GM21717 (cell line): ENCODE results near the gene NPTXR.

Source experiments
- ATAC-seq: cut with Tn5 transposase; IDR thresholded peaks from one replicate; pipeline ENCODE4 v1.9.1; 2021; ENCODE audit warnings: mild to moderate bottlenecking, moderate library complexity; ENCODE audit not compliant: unreplicated experiment

NPTXR gene

DNA sequence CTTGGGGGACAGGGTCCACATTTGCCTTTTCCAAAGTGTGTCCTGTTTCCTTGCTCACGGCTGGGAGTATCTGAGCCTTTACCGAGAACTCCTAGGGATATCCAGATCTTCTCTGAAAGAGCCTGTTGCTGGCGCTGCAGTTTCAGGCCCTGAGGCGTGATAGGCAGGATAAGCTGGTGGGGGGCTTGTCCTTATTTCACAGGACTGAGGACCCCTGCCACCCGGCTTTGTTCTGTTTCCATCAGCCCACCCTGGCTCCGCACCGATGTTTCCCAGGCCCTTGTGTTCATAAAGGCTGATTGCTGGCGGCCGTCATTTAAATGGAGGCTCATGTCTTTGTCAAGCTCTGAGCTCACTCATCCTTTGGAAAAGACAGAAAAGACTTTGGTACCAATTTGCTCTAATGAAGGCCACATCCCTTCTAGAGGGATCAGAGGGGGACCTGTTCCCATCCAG lies 9.4 kb upstream of the NPTXR start:
- no peak for ATAC-seq

DNA sequence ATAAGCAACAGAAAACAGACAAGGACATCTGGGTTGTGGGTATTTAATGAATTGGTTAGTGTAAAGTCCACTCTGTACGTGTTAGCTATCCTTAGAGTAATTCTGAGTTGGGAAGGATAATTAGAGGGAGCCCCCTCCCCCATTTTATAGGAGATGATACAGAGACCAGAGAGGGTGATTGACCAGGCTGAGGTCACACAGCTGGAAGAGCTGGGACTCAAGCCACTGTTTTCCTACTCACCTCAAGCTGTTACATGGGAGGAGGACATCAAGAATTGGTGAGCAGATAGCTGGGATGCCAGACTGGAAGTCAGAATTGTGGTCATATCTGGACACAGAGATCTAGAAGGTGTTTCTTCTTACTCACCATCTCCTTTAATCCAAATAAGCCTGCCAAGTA lies 8.7 kb upstream of the NPTXR start:
- no peak for ATAC-seq

DNA sequence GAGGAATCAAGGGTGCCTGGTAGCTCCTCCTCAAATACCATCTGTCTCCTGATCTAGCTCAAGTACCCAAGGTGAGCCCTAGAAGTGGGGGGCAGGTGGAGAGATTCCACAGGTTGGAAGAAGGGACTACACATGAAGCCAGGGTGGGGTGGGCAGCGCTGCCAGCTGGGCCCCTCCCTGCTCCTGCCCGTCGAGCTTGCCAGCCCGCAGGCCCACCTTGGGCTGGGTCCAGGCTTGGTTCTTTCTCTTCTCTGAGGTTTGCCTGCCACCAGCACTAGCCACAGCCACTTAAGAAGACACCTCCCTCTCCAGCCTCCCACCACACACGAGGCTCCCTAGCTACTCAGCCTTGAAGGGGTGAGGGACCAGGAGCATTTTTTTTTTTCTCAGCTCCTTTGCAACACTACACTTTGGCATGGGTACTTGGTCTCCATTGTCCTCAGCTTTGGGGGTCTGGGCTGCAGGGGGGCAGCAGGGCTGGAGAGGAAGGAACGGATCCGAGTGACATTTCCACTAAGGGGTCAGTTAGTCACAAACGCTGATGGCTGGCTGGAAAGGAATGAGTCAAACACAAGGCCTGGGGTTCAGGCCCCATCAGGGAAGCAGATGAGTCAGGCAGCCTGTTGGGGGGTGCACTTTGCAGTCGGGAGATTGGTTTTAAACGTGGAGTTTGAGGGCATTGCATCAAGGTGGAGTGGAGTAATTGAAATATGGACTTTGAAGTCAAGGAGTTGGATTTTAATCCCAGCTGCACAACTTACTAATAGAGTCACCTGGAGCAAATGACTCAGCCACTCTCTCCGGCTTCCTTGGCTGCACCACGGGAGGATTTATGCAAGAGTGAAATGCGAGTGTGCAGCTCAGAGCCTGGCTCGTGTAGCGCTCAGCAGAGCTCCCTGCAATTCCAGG lies 7.4 kb upstream of the NPTXR start:
- ATAC-seq, result no peak

DNA sequence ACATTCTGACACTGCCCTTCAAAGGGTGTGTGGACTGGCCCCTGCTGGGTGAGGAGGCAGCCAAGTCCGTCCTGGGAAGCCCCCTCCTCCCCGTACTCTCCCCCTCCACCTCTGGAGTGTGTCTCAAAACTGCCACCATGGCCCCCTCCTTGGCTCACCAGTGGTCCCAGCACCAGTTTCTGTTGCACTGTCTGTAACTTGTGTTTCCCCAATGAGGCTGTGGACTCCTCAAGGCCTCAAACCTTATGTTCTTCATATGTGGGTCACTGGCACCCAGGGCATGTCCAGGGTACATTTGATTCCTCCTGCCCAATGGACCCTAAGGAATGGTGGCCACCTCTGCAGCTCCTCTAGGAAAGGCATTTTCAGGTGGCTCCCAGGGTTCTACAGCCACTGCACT lies 6.6 kb upstream of the NPTXR start:
- ATAC-seq, result no peak

DNA sequence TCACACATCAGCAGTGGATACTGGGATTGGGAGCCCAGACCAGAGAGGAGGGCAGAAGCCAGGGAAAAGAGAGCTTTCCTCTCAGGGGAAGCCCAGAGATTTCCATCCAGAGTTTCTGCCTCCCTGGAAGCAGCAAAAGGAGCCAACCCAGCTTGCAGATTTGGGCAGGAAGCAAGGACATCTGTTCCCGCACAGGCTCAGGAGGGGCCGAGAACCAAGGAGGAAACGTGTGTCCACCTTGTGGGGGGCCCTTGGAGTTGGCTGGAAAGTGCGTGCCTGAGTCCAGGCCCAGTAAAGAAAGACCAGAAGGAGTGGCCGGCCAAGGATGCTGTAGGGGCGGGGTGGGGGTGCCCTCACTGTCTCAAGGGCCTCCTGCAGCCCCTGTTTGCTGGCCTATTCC lies 6.0 kb upstream of the NPTXR start:
- ATAC-seq, result no peak

DNA sequence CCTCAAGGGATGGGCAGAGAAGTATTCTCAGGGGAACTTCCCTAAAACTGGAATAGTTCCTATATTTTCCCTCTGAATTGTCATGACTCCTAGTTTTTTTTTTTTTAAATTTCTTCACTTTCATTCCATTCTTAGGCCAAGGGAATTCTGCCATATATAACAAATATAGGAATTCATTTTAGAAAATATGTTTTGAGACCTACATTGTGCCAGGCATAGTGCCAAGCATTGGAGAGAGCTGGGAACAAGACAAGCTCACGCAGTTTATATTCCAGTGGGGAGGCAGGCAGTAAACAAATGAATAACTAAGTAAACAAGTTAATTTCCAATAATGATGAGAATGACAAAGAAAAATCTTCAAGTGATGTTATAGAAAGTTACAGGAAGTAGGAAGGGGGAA lies 2.6 kb upstream of the NPTXR start:
- no peak for ATAC-seq

DNA sequence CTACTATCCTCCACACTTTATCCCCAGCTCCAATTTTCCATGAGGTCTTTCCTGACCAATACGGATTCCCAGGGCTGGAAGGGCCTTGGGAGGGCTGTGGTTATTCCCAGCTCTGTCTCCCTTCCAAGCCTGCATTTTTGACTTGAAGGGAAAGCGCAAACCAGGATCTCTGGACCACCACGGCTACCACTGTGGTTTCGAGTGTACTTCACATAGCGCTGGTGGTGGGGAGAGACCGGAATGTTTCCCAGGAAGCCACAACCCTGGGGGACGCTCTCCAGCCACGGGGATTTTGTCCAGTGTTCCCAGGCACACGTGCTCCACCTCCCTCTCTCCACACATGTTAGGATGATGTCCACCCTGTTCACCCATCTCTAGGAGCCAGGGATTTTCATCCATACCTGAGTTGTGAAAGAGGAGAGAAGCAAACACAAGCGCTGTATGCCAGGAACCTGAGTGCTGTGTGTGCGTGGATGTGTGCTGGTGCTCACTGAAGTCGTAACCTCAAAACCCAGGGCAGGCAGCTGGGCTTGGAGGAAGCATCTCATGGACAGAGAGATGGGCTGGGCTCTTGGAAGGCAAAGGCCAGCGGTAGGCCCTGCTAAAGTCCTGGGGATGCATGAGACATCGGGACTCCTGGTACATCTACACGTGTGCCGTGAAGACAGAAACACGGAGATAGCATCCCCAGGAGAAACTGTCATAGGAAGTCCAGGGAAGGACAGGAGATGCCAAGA lies 1.3 kb upstream of the NPTXR start:
- no peak for ATAC-seq

DNA sequence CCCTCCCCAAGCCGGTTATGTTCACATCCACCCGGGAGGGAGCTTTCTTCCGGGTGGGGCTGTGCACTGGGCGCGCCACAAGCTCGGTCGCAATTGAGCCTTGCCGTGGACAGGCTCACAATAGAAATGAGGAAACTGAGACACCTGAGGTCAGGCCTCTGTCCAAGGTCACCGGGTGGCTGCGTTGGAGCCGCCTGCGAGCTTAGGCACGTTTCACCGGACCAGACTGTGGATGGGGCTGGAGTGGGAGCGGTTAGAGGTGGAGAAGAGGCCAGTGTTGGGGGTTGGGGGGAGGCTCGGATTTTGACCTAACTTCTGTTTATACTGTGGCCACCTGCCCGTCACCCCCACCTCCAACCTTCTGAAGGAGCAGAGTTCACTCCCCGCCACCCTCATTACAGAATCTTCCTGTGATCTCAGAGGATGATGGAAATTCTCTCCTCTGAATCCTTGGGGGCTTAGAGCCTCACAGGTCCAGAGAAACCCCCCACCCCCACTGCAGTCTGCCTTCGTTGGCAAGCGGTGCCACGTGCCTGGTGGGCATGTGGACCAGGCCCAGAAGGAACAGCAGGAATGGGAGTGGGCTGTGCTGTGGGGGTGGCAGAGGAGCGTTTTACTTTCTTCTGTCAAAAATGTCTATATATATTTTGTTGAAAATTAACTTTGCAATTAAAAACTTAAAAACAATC lies 631 bp upstream of the NPTXR start:
- ATAC-seq, result no peak

DNA sequence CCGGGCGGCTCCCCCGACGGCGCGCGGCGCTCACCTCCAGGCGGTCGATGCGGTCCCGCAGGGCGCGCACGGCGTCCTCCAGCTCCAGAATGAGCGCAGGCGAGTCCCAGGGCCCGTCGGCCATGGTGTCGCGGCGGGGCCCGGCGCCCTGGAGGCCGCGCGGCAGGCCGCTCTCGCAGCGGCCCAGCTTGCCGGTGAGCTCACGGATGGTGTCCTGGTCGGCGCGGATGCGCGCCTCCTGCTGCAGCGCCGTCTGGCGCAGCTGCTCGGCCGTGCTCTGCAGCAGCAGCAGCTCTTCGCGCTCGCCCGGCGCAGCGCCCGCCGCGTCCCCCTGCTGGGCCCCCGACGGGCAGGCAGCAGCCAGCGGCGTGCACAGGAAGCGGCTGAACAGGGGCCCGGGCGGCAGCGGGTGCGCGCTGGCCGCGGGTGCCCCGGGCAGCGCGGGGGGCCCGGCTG lies 599 bp downstream of the NPTXR start:
- ATAC-seq, result no peak

DNA sequence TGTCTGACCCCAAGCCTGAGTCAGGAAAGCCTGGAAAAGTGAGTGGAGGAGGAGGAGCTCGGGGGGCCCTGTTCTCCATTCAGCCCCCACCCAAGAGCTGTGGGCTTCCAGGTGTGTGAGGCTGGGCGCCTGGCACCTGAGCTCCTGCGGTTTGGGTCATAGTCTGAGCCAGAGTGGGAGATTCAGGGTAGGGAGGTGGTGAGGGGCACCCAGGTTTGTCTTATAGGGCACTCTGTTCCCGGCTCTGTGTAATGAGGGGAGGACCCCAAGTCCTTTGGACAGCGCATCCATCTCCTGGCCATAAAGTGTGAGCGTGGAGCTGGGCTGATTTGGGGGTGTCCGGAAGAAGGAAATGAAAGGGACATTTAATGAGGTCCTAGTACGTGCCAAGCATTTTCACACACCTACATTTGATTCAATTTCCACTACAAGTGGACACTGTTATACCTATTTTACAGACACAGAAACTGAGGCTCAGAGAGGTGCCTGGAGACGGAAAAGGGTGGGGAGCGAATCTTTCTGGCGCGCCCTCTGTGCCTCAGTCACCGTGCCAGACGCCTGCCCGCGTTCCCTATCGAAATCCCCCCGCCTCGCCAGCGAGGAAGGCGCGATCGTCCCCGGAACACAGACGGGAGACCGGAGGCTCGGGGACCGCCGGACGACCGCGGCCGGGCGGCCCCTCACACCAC lies 1.2 kb downstream of the NPTXR start:
- no peak for ATAC-seq

DNA sequence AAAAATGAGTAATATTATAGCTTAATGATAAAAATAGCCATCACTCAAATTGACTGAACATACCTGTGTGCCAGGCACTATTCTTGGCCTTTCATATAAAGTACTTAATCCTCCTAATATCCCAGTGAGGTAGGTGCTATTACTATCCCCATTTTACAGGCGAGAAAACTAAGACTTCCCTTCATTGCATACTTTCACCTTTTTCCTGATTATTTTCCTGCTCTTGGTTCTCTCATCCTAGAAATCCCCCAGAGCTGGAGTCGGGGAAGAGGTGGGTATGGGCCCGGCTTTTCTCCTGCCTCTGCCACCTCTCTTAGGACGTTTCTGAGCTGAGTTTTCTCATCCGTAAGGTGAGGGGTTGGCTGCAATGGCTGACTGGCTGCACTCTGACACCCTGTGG lies 2.2 kb downstream of the NPTXR start:
- no peak for ATAC-seq

DNA sequence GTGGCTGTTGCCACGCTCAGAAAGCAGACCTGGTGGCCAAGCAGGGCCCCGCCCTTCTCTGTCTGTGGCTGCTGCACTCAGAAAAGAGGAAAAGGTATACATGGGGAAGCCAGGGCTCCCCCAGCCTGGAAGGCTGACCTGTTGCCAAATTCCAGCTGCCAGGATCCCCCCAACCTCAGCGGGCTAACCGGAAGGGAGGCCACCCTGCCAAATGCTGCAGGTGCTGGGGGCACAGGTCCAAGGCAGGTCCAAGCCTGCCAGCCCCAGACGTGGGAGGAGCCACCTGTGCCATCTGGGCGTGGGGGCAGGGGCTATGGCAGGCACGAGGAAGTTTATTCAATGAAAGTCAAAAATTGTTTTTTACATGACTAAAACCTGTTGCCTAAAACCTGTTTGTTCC lies 2.6 kb downstream of the NPTXR start:
- ATAC-seq, result no peak

DNA sequence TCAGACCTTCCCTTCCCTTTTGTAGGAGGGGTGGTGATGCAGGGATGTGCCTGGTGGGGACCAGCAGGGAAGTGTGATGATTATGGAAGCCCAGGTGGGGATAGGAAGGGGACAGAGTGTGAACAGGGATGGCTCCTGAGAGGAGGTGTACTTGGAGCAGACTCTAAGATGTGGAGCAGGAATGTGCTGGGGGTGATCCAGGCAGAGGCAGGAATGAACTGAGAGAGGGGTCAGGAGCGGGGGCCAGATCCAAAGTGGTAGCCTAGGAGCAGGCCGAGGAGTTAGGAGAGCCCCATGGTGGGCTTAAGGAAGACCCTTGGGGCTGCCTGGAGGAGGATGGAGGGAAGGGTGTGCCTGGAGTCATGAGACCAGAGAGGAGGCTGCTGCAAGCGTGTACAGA lies 3.7 kb downstream of the NPTXR start:
- no peak for ATAC-seq

DNA sequence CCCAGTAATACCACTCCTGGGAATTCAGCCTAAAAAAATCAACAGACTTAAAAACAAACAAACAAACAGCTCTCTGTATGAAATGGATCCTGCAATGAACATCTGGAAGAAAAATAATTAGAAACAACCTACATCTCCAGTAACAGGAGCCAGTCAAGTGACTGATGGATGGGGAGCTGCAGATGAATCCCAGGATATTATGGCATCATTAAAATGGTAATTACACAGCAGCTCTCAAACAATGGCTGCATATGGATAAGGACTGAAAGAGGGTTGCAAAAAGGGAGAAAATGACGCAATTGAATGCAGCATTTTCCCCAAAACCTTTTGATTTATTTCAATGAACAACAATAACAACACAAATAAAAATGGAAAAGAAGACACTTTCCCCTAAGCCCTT lies 4.1 kb downstream of the NPTXR start:
- ATAC-seq, result no peak

DNA sequence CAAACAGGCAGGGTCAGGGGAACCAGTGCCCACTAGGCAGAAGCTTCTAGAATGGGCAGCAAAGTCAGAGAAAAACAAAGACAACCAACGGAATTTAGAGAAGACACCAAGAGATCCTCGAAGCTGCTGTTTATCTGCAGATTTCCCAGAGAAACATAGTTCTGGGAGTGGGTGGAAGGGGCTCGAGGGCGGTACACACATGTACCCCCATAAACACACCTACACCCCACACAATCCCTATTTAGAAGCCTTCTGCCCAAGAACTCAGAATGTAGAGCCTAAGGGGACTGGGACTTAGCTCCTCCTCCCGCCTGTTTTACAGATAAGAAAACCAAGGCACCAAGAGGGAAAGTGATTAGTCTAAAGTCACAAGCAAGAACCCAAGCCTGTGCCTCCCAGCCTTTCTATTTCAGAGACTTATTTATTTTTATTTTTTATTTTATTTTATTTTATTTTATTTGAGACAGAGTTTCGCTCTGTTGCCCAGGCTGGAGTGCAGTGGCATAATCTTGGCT lies 6.4 kb downstream of the NPTXR start:
- no peak for ATAC-seq

DNA sequence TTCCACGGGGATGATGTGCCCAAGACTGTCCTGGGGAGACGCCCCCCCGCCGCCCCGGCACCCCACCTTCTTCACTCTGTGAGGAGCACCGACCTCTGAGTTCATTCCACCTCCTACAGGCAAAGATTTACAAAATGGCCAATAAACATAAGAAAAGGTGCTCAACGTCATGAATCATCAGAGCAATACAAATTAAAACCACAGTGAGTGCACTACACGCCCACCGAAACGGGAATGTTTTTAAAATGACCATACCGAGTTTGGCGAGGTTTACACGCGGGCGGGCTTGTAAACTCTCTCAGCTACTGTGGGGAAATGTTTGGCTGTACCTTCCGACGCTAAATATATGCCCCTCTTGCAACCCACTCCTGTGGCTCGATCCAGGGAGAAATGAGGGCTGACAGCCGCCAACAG lies 7.9 kb downstream of the NPTXR start:
- no peak for ATAC-seq

DNA sequence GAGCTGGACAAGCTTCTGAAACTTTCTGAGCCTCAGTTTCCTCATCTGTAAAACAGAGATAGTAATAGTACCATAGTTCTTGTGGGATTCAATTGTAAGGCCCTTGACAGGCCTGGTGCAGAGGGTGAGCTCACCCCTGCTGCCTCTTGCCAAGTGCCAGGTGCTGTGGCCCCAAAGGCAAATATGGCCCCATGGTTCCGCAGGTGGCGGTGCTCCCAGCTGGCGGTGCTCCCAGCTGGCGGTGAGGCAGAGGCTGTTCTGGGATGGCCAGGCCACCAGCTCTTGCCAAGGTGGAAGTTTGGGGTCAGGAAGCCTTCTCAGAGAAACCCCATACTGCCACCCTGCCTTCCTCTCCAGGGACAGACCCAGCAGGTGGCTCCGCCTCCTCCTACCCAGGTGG lies 8.8 kb downstream of the NPTXR start:
- no peak for ATAC-seq

DNA sequence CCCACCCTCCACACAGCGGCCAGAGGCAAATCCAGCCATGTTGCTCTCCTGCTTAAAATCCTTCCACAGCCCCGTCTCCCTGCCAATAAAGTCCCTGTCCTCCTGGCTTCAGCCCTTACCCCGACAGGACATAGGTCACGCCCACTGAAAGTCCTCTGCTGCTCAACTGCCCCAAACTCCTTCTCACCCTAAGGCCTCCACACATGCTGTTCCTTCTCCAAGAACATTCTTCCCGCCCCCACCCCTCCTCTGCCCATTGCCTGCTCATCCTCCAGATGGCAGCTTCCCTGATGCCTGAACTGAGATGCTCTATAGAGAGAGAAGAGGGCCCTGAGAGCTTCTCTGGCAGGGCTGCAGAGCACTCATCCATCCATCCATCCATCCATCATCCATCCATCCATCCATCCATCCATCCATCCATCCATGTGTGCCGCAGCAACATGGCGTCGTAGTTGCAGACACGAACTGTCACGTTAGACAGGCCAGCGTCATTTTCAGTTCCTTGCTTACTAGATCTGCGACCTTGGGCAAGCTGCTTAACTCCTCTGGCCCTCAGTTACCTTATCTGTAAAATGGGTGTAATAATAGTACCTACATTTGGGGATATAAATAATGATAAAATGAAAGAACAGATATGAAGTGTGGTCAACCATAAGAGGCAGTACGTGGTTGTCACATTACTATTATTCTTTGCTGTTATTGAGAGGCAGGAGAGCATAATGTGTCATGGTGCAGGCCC lies 9.4 kb downstream of the NPTXR start:
- no peak for ATAC-seq

DNA sequence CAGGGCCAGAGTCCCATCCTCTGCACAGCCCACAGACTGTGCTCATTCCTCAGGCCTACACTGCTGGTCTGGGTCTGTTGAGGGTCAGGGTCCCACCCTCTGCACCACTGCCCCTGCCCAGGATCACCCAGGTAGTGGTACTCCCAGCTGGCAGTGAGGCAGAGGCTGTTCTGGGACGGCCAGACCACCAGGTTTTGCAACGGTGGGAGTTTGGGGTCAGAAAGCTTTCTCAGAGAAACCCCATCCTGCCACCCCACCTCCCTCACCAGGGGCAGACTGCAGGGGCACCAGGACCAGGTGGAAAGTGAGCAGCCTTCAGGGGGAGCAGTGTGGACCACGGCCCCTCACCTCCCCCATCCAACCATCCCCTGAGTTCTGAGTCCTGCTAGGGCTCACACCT lies 10.8 kb downstream of the NPTXR start:
- no peak for ATAC-seq
